ENCODE data around the gene BTBD9.

Gene BTBD9

DNA sequence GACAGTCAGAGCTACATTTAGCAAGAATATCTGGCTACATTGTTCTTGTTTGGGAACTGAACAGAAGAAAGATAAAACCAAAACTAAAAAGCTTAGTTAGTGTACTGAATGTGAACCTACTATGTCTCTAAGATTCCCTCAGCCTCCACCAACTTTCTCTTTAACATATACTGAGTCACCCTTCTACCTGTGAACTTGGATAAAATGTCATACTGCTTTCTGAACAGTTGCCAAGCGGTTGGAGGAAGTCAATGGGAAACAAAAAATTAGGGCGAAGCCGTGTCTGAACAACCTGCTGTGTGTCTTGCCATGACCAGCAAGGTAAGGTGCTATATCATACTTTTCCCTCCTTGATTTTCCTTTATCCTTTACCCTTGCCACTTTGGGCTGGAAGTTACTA is 243.5 kb downstream of the BTBD9 start:
- TF ChIP-seq, protein P1, sequence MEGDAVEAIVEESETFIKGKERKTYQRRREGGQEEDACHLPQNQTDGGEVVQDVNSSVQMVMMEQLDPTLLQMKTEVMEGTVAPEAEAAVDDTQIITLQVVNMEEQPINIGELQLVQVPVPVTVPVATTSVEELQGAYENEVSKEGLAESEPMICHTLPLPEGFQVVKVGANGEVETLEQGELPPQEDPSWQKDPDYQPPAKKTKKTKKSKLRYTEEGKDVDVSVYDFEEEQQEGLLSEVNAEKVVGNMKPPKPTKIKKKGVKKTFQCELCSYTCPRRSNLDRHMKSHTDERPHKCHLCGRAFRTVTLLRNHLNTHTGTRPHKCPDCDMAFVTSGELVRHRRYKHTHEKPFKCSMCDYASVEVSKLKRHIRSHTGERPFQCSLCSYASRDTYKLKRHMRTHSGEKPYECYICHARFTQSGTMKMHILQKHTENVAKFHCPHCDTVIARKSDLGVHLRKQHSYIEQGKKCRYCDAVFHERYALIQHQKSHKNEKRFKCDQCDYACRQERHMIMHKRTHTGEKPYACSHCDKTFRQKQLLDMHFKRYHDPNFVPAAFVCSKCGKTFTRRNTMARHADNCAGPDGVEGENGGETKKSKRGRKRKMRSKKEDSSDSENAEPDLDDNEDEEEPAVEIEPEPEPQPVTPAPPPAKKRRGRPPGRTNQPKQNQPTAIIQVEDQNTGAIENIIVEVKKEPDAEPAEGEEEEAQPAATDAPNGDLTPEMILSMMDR (IDR thresholded peaks at IDR 0.05; ENCODE audit: low read depth, low read length), result no peak
- H3K9me3 ChIP-seq (ENCODE audit: severe bottlenecking), result peaks cover 4% of the 10 kb centered on the region
- no peaks in the 10 kb centered on the region for H3K36me3 ChIP-seq
- DNase-seq, result no peak
- no peak overlapping the region for H3K4me3 ChIP-seq (ENCODE audit: low read depth, low read length)
- H3K27me3 ChIP-seq (ENCODE audit: insufficient read depth, low read depth, severe bottlenecking), result no peaks in the 10 kb centered on the region
- no peak overlapping the region for H3K27ac ChIP-seq

DNA sequence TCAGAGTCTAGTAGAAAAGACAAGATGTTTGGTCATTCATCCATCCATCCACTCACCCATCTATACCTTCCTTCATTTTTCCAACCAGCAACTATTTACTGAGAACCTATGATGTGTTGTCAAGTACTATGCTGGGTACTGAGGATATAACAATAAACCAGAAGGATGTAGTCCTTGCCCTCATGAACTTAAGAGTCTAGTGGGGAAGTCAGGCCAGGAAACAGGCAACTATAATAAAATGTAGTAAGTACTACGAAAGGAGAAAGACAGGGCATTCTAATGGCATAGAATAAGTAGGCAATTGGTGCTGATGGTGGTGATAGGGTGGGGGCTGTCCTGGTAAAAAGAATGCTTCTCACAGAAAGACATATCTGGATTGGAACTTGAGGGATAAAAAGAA is 245.7 kb downstream of the BTBD9 start:
- H3K9me3 ChIP-seq (ENCODE audit: severe bottlenecking), result peaks cover 4% of the 10 kb centered on the region
- no peaks in the 10 kb centered on the region for H3K27me3 ChIP-seq (ENCODE audit: insufficient read depth, low read depth, severe bottlenecking)
- no peak overlapping the region for H3K4me3 ChIP-seq (ENCODE audit: low read depth, low read length)
- TF ChIP-seq, protein P1 (IDR thresholded peaks at IDR 0.05; ENCODE audit: low read depth, low read length), result no peak
- no peak overlapping the region for H3K27ac ChIP-seq
- no peak for DNase-seq
- no peaks in the 10 kb centered on the region for H3K36me3 ChIP-seq

DNA sequence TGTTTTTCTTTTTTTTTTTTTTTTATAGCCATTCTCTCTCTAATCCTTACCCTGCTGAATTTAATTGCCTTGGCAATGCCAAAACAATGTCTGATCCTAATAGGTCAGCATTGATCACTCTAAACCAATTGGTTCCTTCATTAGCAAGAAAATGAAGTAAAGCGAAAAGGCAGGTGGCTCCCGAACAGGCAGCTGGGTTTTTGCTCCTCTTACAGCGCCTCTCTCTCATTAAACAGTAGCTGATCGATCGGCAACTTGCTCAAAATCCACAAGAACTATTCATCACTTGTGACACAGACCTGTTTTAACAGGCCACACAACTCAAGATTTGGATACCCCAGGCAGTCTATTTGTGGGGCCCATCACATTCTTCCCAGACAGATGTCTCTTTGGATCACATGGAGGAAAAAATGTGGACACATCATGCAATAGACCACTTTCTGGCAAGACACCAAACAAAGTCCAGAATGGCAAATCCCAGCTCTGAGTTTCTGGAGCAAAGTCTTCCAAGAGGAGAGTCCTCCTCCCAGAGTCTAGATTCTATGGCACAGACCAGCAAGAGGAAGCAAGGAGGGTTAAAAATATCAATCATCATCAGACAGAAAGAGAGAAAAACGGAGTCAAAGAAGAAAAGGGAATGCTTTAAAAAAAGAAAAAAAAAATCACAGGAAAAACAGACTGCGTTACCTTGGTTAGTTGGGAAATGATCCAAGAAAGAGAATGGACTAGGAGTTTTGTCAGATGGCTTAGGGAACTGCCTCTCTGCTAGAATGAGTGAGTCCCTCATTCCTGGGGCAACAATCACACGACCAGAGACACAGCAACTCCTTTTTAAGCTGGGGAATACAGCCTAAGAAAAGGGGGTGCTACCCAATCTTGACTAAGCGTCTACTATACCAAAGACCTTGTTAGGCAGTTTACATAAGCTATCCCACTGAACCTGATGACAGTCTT is 247.8 kb downstream of the BTBD9 start:
- no peaks in the 10 kb centered on the region for H3K27me3 ChIP-seq (ENCODE audit: insufficient read depth, low read depth, severe bottlenecking)
- peaks cover 4% of the 10 kb centered on the region for H3K9me3 ChIP-seq (ENCODE audit: severe bottlenecking)
- no peak overlapping the region for H3K4me3 ChIP-seq (ENCODE audit: low read depth, low read length)
- TF ChIP-seq, protein P1 (IDR thresholded peaks at IDR 0.05; ENCODE audit: low read depth, low read length), result no peak
- DNase-seq, result no peak
- no peaks in the 10 kb centered on the region for H3K36me3 ChIP-seq
- no peak overlapping the region for H3K27ac ChIP-seq

DNA sequence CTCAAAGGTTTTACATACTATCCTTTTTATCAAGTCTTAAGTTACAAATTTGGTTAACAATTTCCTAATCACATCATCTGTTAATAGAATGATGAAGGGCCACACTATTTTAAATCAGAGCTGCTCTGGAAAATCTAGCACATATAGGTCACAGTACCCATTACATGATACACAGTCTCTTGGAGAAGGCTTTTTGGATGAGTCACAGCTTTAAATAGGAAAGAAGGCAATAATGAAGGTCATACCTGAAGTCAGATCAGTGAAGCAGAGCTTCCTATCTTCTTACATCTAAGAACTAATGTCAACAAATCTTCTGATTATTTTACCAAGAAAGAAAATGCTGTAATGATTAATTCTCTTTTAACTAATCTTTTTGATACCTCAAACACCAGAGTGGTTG is 248.5 kb downstream of the BTBD9 start:
- no peak overlapping the region for H3K4me3 ChIP-seq (ENCODE audit: low read depth, low read length)
- H3K36me3 ChIP-seq, result no peaks in the 10 kb centered on the region
- H3K9me3 ChIP-seq (ENCODE audit: severe bottlenecking), result peaks cover 4% of the 10 kb centered on the region
- H3K27ac ChIP-seq, result no peak overlapping the region
- H3K27me3 ChIP-seq (ENCODE audit: insufficient read depth, low read depth, severe bottlenecking), result no peaks in the 10 kb centered on the region
- no peak for DNase-seq
- TF ChIP-seq, protein P1 (IDR thresholded peaks at IDR 0.05; ENCODE audit: low read depth, low read length), result no peak

DNA sequence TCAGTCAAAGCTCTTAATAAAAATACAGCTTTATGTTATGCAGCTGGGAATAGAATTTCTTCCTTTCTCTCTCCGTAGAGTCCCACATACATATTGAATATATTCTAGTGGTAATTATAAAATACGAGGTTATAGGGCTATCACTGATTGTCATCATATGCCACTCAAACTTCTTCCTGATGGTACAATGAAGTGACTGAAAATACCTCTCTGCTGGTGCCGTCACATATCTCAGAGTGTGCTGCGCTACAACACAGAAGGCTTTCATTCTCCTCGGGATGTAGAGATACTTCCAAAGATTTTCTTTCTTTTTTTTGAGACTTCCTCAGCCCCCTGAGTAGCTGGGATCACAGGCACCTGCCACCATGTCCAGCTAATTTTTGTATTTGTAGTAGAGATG is 249.9 kb downstream of the BTBD9 start:
- Histone ChIP-seq H3K27ac (no peak overlapping the region), H3K36me3 (no peaks in the 10 kb centered on the region), H3K27me3 (ENCODE audit: insufficient read depth, low read depth, severe bottlenecking) (no peaks in the 10 kb centered on the region), H3K4me3 (ENCODE audit: low read depth, low read length) (no peak overlapping the region), H3K9me3 (ENCODE audit: severe bottlenecking) (no peaks in the 10 kb centered on the region)
- no peak for DNase-seq
- TF ChIP-seq, protein P1 (IDR thresholded peaks at IDR 0.05; ENCODE audit: low read depth, low read length), result no peak

Measured in WERI-Rb-1 (cell line).